HUES64 (cell line): ENCODE results near the gene USP6NL.
A peak's percentile ranks its signal among the peaks of the same experiment; 100 is the strongest.

Experiments
- H3K27ac ChIP-seq: 2 replicates; pipeline ENCODE4 v1.7.0; 2013; ENCODE audit warnings: low read depth, low read length, inconsistent platforms
- H3K27me3 ChIP-seq: 2 replicates; pipeline ENCODE4 v1.6.1; 2013; ENCODE audit warnings: mild to moderate bottlenecking, low read length; ENCODE audit not compliant: insufficient read depth
- H3K36me3 ChIP-seq: 2 replicates; pipeline ENCODE4 v1.6.1; 2013; ENCODE audit warnings: mild to moderate bottlenecking, low read length; ENCODE audit not compliant: insufficient read depth
- H3K4me1 ChIP-seq: 2 replicates; pipeline ENCODE4 v1.6.1; 2013; ENCODE audit warnings: mild to moderate bottlenecking, low read length, moderate library complexity; ENCODE audit not compliant: insufficient read depth
- H3K4me3 ChIP-seq: 2 replicates; pipeline ENCODE4 v1.5.1; 2013; ENCODE audit warnings: mild to moderate bottlenecking, low read length, moderate library complexity
- H3K9ac ChIP-seq: 2 replicates; pipeline ENCODE4 v1.6.1; 2013; ENCODE audit warnings: mild to moderate bottlenecking, low read depth, low read length
- H3K9me3 ChIP-seq: 2 replicates; pipeline ENCODE4 v1.6.1; 2013; ENCODE audit warnings: low read depth, low read length; ENCODE audit not compliant: insufficient read depth
- WGBS: fragments of 150-250, 120-280 bp; methylation state at CpG from one replicate; pipeline ENCODE4 v1.1.7; 2013; ENCODE audit warnings: missing lambda C conversion rate; 5-methylcytosine and 5-hydroxymethylcytosine counted together

The USP6NL gene

DNA sequence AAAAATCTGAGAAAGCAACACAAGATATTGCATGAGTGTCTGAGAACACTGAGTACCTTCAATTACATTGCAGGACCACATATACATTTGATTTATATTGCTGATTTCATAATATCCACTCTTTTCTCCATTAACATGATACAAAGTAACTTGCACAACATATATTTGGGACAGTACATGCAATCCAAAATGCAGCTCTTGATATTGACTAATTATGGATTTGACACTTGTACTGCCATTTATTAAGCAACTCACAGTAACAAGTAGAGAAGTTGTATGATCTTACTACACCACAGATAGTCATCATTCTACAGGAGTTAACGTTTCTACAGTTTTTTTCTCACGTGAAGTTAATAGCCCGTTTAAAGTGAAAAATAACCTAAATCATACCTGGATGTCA lies 46.7 kb downstream of the USP6NL start:
- H3K27ac ChIP-seq, result no peak overlapping the region
- H3K9ac ChIP-seq, result no peak overlapping the region
- 96% methylated on average over 3 of the region's 3 CpGs for WGBS
- peaks cover 9% of the 10 kb centered on the region; the same call in 1 of the 2 replicates for H3K4me1 ChIP-seq
- no peaks in the 10 kb centered on the region for H3K27me3 ChIP-seq
- H3K36me3 ChIP-seq, result no peaks in the 10 kb centered on the region; the same call in 1 of the 2 replicates
- H3K4me3 ChIP-seq, result no peak overlapping the region
- peaks cover 7% of the 10 kb centered on the region; the same call in 1 of the 2 replicates for H3K9me3 ChIP-seq

DNA sequence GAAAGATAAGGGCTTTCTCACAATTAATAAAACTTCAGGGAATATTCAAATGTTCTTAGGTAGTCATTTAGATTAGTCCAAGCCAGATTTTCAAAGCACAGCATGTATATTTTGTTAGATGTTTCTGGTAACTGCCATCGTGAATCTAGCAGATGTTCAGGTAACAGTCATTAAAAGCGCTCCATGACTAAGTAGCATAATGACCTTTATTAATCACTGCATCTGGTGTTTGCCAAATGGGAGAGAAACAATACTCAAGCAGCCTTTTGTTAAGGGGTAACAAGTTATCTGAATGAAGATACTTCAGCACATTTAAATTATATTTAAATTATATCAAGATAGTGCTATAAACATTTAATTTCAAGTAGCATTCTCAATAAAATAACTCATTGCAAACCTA lies 47.5 kb downstream of the USP6NL start:
- H3K36me3 ChIP-seq, result no peaks in the 10 kb centered on the region; the same call in 1 of the 2 replicates
- H3K9ac ChIP-seq, result no peak overlapping the region
- H3K4me1 ChIP-seq, result peaks cover 5% of the 10 kb centered on the region; the same call in 1 of the 2 replicates
- WGBS, result 98% methylated on average over 2 of the region's 2 CpGs
- no peak overlapping the region for H3K27ac ChIP-seq
- H3K9me3 ChIP-seq, result peaks cover 7% of the 10 kb centered on the region; the same call in 1 of the 2 replicates
- H3K27me3 ChIP-seq, result no peaks in the 10 kb centered on the region
- no peak overlapping the region for H3K4me3 ChIP-seq

GRCh38 chr10:11562888-11563287 lies 48.6 kb downstream of the USP6NL start:
- no peak overlapping the region for H3K4me3 ChIP-seq

DNA sequence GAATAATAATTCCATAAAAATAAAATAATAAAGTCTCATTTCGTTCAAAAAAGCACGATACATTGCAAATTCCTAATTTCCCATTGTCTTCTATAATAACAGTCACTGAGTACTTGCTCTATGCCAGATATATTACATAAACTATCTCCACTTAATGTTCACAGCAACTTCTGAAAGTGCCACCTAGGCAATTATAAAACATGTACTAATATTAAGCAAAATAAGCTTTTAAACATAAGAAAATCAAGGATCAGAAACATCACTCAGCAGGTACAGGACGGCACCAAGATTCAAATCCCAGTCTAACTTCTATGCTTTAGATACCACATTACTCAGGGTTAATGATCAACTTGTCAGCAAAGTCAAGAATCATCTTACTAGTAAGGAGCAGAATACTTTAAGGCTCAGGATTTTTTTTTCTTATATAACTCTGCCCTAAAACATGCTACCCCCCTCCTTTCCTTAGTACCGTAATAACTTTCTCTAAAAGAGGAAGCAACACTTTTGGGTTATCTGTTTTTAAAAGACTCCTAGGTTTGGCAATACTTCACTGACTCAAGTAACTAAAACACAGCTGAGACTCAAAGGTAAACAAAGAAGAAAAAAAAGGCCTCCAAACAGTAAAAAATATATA lies 51.3 kb downstream of the USP6NL start:
- no peak overlapping the region for H3K4me3 ChIP-seq
- no peak overlapping the region for H3K9ac ChIP-seq
- H3K27me3 ChIP-seq, result no peaks in the 10 kb centered on the region
- H3K4me1 ChIP-seq, result peaks cover 11% of the 10 kb centered on the region; the same call in 1 of the 2 replicates
- H3K27ac ChIP-seq, result no peak overlapping the region
- H3K9me3 ChIP-seq, result peaks cover 7% of the 10 kb centered on the region; the same call in 1 of the 2 replicates
- no peaks in the 10 kb centered on the region for H3K36me3 ChIP-seq
- 90% methylated on average over 4 of the region's 4 CpGs for WGBS

More at GRCh38 chr10:11562888-11563287, 48.6 kb downstream of the USP6NL start:
- H3K27me3 ChIP-seq, result no peaks in the 10 kb centered on the region
- H3K4me1 ChIP-seq, result peaks cover 11% of the 10 kb centered on the region; the same call in 1 of the 2 replicates
- H3K9me3 ChIP-seq, result peaks cover 7% of the 10 kb centered on the region; the same call in 1 of the 2 replicates
- no peaks in the 10 kb centered on the region; the same call in 1 of the 2 replicates for H3K36me3 ChIP-seq
- no peak overlapping the region for H3K27ac ChIP-seq
- WGBS, result no CpG with 5 or more reads among the region's 1 CpG
- no peak overlapping the region for H3K9ac ChIP-seq

- H3K27me3 ChIP-seq, result no peaks in the 10 kb centered on the region
- 96% methylated on average over 4 of the region's 4 CpGs for WGBS
- no peak overlapping the region for H3K4me3 ChIP-seq
- no peak overlapping the region for H3K9ac ChIP-seq
- H3K4me1 ChIP-seq, result peaks cover 6% of the 10 kb centered on the region; the same call in 1 of the 2 replicates
- peaks cover under 1% of the 10 kb centered on the region; the same call in 1 of the 2 replicates for H3K9me3 ChIP-seq
- no peak overlapping the region for H3K27ac ChIP-seq
- no peaks in the 10 kb centered on the region for H3K36me3 ChIP-seq
These were observed 53.5 kb downstream of the USP6NL start for GRCh38 chr10:11557967-11558366.

- no peaks in the 10 kb centered on the region for H3K9me3 ChIP-seq
- peaks cover 10% of the 10 kb centered on the region for H3K4me1 ChIP-seq
- no peak overlapping the region for H3K4me3 ChIP-seq
- WGBS, result 92% methylated on average over 7 of the region's 7 CpGs
- H3K27ac ChIP-seq, result no peak overlapping the region
- no peaks in the 10 kb centered on the region for H3K27me3 ChIP-seq
- no peaks in the 10 kb centered on the region for H3K36me3 ChIP-seq
- no peak overlapping the region for H3K9ac ChIP-seq
These were observed 53.9 kb downstream of the USP6NL start for GRCh38 chr10:11557513-11557912.

DNA sequence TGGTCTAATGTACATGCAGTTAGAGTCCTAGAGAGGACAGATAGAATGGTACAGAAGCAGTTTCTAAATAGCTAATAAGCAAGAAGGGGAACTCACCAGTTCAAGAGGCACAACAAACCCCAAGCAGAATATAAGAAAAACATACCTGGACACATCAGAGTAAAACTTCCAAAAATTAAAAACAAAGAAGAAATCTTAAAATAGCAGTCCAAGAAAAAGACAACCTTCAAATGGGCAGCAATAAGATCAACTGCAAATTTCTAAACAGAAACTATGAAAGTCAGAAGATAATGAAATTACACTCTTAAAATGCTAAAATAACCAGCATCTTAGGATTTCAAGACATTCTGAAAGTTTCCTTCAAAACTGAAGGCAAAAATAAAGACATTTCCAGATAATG lies 55.9 kb downstream of the USP6NL start:
- Histone ChIP-seq H3K27me3 (no peaks in the 10 kb centered on the region), H3K4me1 (peaks cover 18% of the 10 kb centered on the region), H3K9me3 (no peaks in the 10 kb centered on the region), H3K9ac (no peak overlapping the region), H3K36me3 (no peaks in the 10 kb centered on the region), H3K4me3 (no peak overlapping the region), H3K27ac (no peak overlapping the region)

- no peak overlapping the region for H3K9ac ChIP-seq
- no peaks in the 10 kb centered on the region for H3K9me3 ChIP-seq
- WGBS, result 94% methylated on average over 6 of the region's 6 CpGs
- peaks cover 18% of the 10 kb centered on the region for H3K4me1 ChIP-seq
- no peaks in the 10 kb centered on the region for H3K36me3 ChIP-seq
- no peaks in the 10 kb centered on the region for H3K27me3 ChIP-seq
- no peak overlapping the region for H3K27ac ChIP-seq
- no peak overlapping the region for H3K4me3 ChIP-seq
These were observed 57.6 kb downstream of the USP6NL start for GRCh38 chr10:11553773-11554381.

- Histone ChIP-seq H3K4me3 (no peak overlapping the region), H3K36me3 (no peaks in the 10 kb centered on the region), H3K9me3 (no peaks in the 10 kb centered on the region), H3K9ac (no peak overlapping the region), H3K27me3 (no peaks in the 10 kb centered on the region), H3K4me1 (peaks cover 23% of the 10 kb centered on the region), H3K27ac (0 out of 2 replicates have a peak overlapping the region, but pooled peaks have one; percentile 36)
- WGBS, result 69% methylated on average over 3 of the region's 4 CpGs
These were observed 59.4 kb downstream of the USP6NL start for GRCh38 chr10:11551916-11552602.

GRCh38 chr10:11551104-11551503 lies 60.3 kb downstream of the USP6NL start:
- Histone ChIP-seq H3K4me3 (no peak overlapping the region), H3K27ac (no peak overlapping the region), H3K9me3 (no peaks in the 10 kb centered on the region), H3K4me1 (peaks cover 24% of the 10 kb centered on the region), H3K27me3 (no peaks in the 10 kb centered on the region), H3K9ac (no peak overlapping the region), H3K36me3 (no peaks in the 10 kb centered on the region)
- 92% methylated on average over 2 of the region's 4 CpGs for WGBS

DNA sequence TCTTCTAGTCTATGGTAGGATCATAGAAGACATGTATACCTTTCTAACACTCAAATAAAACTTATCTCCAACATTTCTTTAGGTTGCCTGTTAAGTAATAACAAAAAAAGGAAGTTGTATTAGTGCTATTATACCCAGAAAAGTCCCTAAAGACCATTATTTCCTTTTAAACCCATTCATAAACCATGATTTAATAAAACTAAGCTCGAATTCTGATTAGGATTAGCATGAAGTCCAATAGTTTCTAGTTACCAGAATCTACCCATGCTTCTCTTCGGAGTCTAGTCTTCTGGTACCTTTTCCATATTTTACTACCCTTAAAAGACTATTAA lies 62.7 kb downstream of the USP6NL start:
- WGBS, result 91% methylated on average over 2 of the region's 2 CpGs
- no peak overlapping the region for H3K9ac ChIP-seq
- H3K27ac ChIP-seq, result no peak overlapping the region

More for the DNA sequence above, 62.7 kb downstream of the USP6NL start:
- no peaks in the 10 kb centered on the region for H3K9me3 ChIP-seq
- no peaks in the 10 kb centered on the region for H3K27me3 ChIP-seq
- peaks cover 34% of the 10 kb centered on the region for H3K4me1 ChIP-seq
- H3K36me3 ChIP-seq, result no peaks in the 10 kb centered on the region
- no peak overlapping the region for H3K4me3 ChIP-seq
